DMS114 treated with DMSO at 0.1 percent for 48 hours (cell line): ENCODE data around the gene RPRM.
"Not testable (repeated sequence)": the region's sequence is repeated elsewhere in the genome, so short reads cannot be mapped to it uniquely, and the experiment has no call there.

Source experiments
- DNase-seq: peaks from one replicate; lab custom pipeline; 2025; ENCODE audit not compliant: unreplicated experiment; lab: John Stamatoyannopoulos, UW

The RPRM gene

GRCh38 chr2:153461453-153461852 lies 17.1 kb downstream of the RPRM start:
- DNase-seq: no peak

- DNase-seq: no peak
Measured at GRCh38 chr2:153455861-153456260, 22.7 kb downstream of the RPRM start.

- no peak for DNase-seq
Measured at GRCh38 chr2:153455403-153455802, 23.2 kb downstream of the RPRM start.

GRCh38 chr2:153451611-153452010 lies 27.0 kb downstream of the RPRM start:
- no peak for DNase-seq

GRCh38 chr2:153443106-153443505 lies 35.5 kb downstream of the RPRM start:
- DNase-seq: no peak

- not testable (repeated sequence) for DNase-seq
Measured at GRCh38 chr2:153442616-153443015, 35.9 kb downstream of the RPRM start.

- DNase-seq: not testable (repeated sequence)
Measured at GRCh38 chr2:153440090-153440489, 38.5 kb downstream of the RPRM start.

- no peak for DNase-seq
Measured at GRCh38 chr2:153433403-153433802, 45.2 kb downstream of the RPRM start.

- no peak for DNase-seq
Measured at GRCh38 chr2:153432381-153432780, 46.2 kb downstream of the RPRM start.

- DNase-seq: no peak
Measured at GRCh38 chr2:153431114-153431513, 47.4 kb downstream of the RPRM start.
